GM21529 (cell line): ENCODE results near the gene INTS1.

Source experiments
- ATAC-seq: cut with Tn5 transposase; IDR thresholded peaks from one replicate; pipeline ENCODE4 v1.9.1; 2021; ENCODE audit not compliant: unreplicated experiment

INTS1 gene

GRCh38 chr7:1503816-1504775, at the start of gene INTS1:
INTS1 (minus strand) TSS chr7:1504389; CDS start chr7:1503960, 429 bp downstream.
- peak; percentile 78 for ATAC-seq

GRCh38 chr7:1553512-1554210, 49.5 kb upstream of the INTS1 start:
- no peak for ATAC-seq

- no peak for ATAC-seq
Observed at GRCh38 chr7:1552200-1552599, 48.0 kb upstream of the INTS1 start.

- no peak for ATAC-seq
Observed at GRCh38 chr7:1550846-1551155, 46.6 kb upstream of the INTS1 start.

- ATAC-seq: no peak
Observed at GRCh38 chr7:1550005-1550845, 46.0 kb upstream of the INTS1 start.

GRCh38 chr7:1549357-1550004, 45.3 kb upstream of the INTS1 start:
- ATAC-seq: no peak

- no peak for ATAC-seq
Observed at GRCh38 chr7:1548944-1549343, 44.8 kb upstream of the INTS1 start.

- no peak for ATAC-seq
Observed at GRCh38 chr7:1548438-1548831, 44.2 kb upstream of the INTS1 start.

GRCh38 chr7:1547777-1548437, 43.7 kb upstream of the INTS1 start:
- no peak for ATAC-seq

- ATAC-seq: no peak
Observed at GRCh38 chr7:1546909-1547776, 43.0 kb upstream of the INTS1 start.

GRCh38 chr7:1546274-1546908, 42.2 kb upstream of the INTS1 start:
- ATAC-seq: no peak

GRCh38 chr7:1545417-1546246, 41.4 kb upstream of the INTS1 start:
- ATAC-seq: no peak

GRCh38 chr7:1544896-1545416, 40.8 kb upstream of the INTS1 start:
- no peak for ATAC-seq

GRCh38 chr7:1544178-1544895, 40.1 kb upstream of the INTS1 start:
- ATAC-seq: no peak

- ATAC-seq: no peak
Observed at GRCh38 chr7:1543826-1544177, 39.6 kb upstream of the INTS1 start.

- no peak for ATAC-seq
Observed at GRCh38 chr7:1542841-1543747, 38.9 kb upstream of the INTS1 start.
